ENCODE measurements around the gene FCHSD2.
"Not testable (repeated sequence)": the region's sequence is repeated elsewhere in the genome, so short reads cannot be mapped to it uniquely, and the experiment has no call there.

The FCHSD2 gene

GRCh38 chr11:73058989-73059674 lies 83.0 kb downstream of the FCHSD2 start:
- no peak for DNase-seq (ENCODE audit: low read depth)

DNA sequence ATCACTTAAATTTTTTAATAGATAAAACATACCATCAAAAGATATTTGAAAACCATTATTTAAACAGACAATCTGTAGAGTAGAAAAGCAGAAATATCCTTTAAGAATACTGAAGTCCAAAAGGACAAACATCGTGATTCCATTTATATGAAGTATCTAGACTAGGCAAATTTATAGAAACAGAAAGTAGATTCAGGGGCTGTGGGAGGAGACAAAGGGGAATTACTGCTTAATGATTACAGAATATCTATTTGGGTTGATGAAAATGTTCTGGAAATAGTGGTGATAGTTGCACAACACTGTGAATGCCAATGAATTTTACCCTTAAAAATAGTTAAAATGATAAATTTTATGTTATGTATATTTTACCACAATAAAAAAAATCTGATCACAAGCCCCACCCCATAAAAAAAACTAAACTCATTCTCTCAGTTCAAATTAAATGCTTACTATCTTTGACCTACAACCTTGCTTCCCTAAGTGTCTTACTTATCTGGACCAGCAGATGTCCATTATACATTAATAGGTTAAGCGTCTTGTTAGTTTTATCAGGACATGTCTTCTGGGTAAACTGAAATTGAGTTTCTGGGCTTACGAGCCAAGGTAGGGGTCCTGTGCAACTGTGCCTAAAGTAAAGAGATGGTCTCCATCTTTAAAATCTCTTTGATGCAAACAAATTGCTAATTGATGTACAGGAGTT lies 86.3 kb downstream of the FCHSD2 start:
- no peak for DNase-seq (ENCODE audit: low read depth)

DNA sequence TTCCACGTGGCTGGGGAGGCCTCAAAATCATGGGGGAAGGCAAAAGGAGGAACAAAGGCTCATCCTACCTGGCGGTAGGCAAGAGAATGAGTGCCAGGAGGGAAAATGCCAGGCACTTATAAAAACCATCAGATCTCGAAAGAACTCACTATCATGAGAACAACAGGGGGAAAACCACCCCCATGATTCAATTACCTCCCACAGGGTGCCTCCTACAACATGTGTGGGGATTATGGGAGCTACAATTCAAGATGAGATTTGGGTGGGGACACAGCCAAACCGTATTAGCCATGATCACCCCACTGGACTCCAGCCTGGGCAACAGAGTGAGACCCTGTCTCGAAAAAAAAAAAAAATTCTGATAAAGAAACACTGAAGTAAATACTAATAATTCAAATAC lies 87.1 kb downstream of the FCHSD2 start:
- no peak for DNase-seq (ENCODE audit: low read depth)

GRCh38 chr11:73053964-73054363 lies 88.2 kb downstream of the FCHSD2 start:
- no peak for DNase-seq (ENCODE audit: low read depth)

GRCh38 chr11:73048446-73048845 lies 93.7 kb downstream of the FCHSD2 start:
- no peak for DNase-seq (ENCODE audit: low read depth)

DNA sequence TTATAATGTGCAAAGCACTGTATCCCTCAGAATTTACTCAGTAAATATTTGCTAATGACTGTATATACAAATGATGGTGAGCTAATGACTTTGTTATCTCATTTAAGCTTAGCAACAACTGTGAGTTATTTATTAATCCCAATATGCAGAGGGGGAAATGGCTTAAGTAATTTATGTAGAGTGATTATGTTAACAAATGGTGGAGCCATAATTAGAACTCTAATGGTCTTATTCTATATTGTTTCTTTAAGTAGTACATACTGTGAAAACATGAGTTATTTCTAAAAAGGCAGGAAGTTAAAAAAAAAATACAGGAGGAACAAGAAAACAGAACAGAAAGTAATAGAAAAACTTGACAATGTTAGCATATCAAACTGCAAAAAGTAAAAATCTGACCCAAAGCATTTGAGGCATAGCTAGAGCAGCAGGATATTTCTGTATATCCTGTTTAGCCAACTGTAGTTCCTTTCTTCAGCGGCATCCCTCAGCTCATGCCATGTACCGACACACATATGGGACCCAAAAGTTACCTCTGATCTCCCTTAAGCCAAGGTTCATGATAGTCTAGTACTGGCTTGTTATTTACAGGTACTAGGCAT lies 94.2 kb downstream of the FCHSD2 start:
- DNase-seq (ENCODE audit: low read depth) = no peak

- DNase-seq (ENCODE audit: low read depth) = no peak
Observed at GRCh38 chr11:73040046-73040445, 102.1 kb downstream of the FCHSD2 start.

- DNase-seq (ENCODE audit: low read depth) = no peak
Observed at GRCh38 chr11:73034777-73035176, 107.3 kb downstream of the FCHSD2 start.

DNA sequence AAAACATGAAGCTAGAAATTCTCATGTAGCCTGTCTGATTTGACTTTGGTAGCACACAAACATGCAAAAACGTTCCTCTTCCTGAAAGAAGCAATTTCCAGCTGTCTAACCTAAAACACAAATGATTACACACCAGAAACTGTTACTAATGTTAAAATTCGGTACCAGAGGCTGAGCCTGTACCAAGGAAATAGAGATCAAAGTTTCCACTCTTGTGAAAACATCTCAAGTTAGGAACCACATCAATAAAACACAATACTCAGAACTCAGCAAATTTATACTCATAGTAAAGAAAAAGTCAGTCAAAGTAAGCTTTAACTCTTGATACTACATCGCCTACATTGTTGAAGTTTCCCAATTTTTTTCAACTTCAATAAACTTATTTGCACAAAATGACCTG lies 107.8 kb downstream of the FCHSD2 start:
- DNase-seq (ENCODE audit: low read depth) = no peak

DNA sequence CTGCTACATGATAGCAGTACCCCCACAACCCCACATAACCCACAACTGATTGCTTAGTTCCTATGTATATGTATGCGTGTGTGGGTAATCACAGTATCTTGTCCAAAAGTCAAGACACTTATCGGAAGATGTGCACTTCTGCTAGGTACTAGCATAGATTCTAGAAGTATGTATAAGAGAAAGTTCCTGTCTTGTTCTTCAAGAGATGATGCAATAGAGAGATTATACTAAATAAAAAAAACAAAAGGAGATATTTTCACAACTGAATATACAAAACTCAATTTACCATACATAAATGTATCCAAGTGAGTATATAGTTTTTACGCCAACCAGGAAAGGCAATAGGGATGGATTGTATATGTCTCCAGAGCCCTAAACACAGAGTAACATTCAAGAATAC lies 112.0 kb downstream of the FCHSD2 start:
- DNase-seq (ENCODE audit: low read depth) = no peak

DNA sequence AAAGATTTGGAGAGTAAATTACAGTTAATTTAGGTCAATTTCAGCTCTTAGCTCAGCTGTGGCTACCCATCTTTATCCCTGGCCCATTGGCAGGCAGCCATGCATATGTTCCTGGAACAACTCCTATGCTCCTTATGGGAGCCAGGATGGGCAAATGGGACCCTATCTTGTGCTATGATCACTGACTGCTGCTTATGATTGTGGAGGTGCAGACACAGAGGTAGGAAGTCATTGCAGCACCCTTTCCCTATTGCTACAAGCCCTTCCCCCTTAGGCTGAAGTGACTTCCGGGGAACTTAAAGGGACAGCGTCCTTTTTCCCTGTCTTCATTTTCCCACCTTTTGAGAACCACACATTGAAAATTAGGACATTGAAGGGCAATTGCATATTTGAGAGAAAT lies 112.7 kb downstream of the FCHSD2 start:
- DNase-seq (ENCODE audit: low read depth) = no peak

DNA sequence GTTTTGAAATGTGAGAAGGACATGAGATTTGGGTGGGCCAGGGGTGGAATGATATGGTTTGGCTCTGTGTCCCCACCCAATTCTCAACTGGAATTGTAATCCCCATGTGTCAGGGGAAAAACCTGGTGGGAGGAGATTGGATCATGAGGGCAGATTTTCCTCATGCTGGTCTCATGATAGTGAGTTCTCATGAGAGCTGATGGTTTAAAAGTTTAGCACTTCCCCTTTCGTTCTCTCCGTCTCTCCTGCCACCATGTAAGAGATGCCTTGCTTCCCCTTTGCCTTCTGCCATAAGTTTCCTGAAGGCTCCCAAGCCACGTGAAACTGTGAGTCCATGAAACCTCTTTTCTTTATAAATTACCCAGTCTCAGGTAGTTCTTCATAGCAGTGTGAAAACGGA lies 113.5 kb downstream of the FCHSD2 start:
- no peak for DNase-seq (ENCODE audit: low read depth)

DNA sequence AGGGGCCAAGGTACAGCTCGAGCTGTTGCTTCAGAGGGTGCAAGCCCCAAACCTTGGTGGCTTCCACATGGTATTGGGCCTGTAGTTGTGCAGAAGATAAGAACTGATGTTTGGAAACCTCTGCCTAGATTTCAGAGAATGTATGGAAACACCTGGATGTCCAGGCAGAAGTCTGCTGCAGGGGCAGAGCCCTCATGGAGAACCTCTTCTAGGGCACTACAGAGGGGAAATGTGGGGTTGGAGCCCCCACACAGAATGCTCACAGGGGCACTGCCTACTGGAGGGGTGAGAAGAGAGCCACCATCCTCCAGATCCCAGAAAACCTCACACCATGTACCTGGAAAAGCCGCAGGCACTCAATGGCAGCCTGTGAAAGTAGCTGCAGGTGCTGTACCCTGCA lies 114.3 kb downstream of the FCHSD2 start:
- not testable (repeated sequence) for DNase-seq (ENCODE audit: low read depth)

- DNase-seq (ENCODE audit: low read depth) = no peak
Observed at GRCh38 chr11:73024639-73025038, 117.5 kb downstream of the FCHSD2 start.

DNA sequence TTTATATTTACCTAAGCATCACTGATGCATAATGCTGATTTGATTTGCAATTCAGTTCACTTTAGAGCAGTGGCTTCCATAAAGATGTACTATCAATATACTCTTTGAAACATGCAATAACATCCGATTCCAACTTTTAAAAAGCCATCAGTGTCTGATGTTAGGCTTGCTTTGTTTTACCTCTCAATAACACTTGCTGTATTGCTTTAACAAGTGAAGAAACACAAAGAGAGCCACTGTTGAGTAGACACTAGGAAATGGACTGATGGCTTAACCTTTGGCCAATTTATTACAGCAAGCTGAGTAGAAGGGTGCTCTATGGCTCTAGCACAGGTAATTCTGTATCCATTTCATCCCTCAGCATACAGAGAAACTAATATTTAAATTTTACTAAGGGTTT lies 122.1 kb downstream of the FCHSD2 start:
- no peak for DNase-seq (ENCODE audit: low read depth)

DNA sequence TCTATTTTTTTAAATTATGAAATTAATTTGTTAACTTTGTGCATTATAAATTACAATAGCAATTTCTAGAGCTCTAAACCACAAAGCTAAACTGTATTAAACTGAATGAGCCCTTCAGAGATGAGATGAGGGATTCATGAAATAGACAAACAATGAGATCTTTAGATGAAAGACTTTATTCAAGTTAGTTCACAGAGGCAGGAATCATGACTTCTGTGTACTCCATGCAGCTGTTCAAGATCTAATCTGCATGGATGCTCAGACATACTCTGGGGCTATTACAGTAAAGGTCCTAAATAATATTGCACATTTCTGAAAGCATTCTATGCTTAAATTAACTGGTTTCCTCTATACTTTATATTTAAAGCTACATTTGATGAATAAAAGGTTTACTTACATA lies 122.7 kb downstream of the FCHSD2 start:
- no peak for DNase-seq (ENCODE audit: low read depth)

DNA sequence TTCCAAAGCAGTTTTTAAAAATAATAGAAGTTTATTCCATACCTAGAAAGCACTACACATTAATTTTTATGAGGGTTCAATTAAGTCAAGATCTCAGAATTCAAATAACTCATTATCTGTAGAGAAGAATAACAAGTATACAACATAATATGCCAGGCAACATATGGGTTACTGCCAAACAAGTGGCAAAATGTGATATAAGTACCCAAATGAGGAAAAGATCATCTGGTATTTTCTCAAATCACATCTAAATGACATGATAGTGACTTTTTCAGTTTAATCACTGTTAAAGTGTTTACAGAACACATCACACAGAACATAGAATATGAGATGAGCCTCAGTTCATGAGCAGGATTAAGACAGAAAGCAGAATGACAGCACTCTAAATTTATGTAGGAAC lies 123.3 kb downstream of the FCHSD2 start:
- no peak for DNase-seq (ENCODE audit: low read depth)

GRCh38 chr11:73017024-73017751 lies 124.9 kb downstream of the FCHSD2 start:
- no peak for DNase-seq (ENCODE audit: low read depth)

GRCh38 chr11:73013021-73013420 lies 129.1 kb downstream of the FCHSD2 start:
- no peak for DNase-seq (ENCODE audit: low read depth)

- DNase-seq (ENCODE audit: low read depth) = peak; percentile 14
Observed at GRCh38 chr11:73012121-73012863, 129.8 kb downstream of the FCHSD2 start.

DNA sequence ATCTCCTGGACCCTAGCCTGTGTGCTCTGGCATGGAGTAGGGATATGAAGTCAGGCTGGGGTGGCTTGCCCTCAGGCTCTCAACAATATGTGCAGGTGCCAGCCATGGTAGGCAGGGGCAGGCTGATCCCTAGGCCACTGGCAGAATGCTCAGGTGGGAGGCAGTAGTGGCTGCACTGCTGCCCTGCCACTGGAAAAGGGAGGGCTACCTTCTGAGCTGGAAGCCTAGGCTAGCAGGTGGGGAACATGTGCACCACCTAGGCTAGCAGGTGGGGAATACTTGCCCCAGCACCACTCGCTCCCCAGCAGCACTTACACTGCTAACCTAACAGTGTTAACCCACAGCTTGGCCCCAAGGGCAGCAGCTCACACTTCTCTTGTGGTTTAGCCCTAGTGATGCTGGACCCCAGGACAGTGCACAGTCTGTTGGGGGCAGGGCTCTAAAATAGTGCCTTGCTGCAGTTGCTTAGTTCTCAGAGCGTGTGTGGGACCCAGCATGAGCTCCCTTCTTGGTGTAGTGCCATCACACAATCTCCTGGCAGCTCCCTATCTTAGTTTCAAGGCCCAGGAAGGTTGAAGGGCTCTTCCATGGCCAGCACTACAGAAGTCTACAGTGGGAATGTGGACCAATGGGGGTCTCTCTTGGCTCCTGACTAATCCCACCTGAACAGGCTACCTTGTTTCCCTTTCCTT lies 130.8 kb downstream of the FCHSD2 start:
- no peak for DNase-seq (ENCODE audit: low read depth)
